22Rv1 (cell line): ENCODE data around the gene RAB26.

Source experiments
- ZFX ChIP-seq: fragments of 450-650 bp; IDR thresholded peaks from 2 replicates; pipeline ENCODE4 v1.6.1; 2017; ENCODE audit warnings: antibody characterized with exemption, borderline replicate concordance
- TF ChIP-seq, protein P1 (sequence below): fragments of 450-650 bp; IDR thresholded peaks from 2 replicates; pipeline ENCODE4 v1.5.1; 2017; ENCODE audit warnings: mild to moderate bottlenecking

DNA sequence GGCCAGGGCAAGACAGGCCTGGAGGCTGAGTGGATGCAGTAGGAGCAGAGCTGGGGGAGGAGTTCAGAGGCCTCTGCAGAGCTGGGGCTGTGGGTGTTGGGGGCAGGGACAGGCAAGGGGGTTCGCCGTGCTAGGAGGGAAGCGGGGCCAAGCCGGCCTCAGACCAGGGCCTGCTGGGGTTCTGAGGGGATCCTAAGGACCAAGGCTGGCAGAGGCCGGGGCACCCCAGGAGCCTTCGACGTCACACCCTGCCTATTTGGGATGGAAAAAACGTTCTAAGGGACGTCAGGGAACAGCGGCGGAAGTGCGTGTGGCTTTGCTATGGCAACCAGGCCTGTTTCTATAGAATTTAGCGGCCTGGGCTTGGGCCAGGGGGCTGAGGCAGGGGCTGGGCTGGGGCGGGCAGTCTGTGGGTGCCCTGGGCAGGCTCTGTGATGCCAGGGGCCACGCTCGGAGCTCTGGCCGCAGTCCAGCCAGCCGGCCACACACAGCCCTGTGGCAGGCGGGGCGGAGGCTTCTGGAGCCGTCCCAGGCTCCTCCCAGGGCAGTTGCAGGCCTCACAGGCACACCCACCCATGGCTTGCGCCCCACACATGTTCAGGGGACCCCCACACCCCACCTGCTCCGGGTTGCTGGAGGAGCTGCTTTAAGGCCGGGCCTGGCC is 10.9 kb downstream of the RAB26 start:
- TF ChIP-seq, protein P1, sequence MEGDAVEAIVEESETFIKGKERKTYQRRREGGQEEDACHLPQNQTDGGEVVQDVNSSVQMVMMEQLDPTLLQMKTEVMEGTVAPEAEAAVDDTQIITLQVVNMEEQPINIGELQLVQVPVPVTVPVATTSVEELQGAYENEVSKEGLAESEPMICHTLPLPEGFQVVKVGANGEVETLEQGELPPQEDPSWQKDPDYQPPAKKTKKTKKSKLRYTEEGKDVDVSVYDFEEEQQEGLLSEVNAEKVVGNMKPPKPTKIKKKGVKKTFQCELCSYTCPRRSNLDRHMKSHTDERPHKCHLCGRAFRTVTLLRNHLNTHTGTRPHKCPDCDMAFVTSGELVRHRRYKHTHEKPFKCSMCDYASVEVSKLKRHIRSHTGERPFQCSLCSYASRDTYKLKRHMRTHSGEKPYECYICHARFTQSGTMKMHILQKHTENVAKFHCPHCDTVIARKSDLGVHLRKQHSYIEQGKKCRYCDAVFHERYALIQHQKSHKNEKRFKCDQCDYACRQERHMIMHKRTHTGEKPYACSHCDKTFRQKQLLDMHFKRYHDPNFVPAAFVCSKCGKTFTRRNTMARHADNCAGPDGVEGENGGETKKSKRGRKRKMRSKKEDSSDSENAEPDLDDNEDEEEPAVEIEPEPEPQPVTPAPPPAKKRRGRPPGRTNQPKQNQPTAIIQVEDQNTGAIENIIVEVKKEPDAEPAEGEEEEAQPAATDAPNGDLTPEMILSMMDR = no peak
- TF ChIP-seq ZFX = no peak
